Thyroid gland (tissue), 4 donors: ENCODE data around the gene MRPL10. TPM values are rescaled to one million over a fixed set of nuclear protein-coding genes. Genes with fewer than 3 reads are reported as not detected.

Source experiments
- DNase-seq, 2 donors: peaks; one replicate each; pipeline ENCODE4 v3.0.0-alpha.2; 2019
- H3K27ac ChIP-seq, 3 donors: fragments of 200-600 bp; sonication (generic); 1 replicate in 2 of 3; 2 replicates in 1 of 3; pipeline ENCODE4 v1.5.1; 2016 to 2019; ENCODE audit warnings: mild to moderate bottlenecking in 1 of 3, moderate library complexity in 1 of 3
- H3K27me3 ChIP-seq: fragments of 200-600 bp; sonication (generic); one replicate; pipeline ENCODE4 v1.5.1; 2019
- H3K36me3 ChIP-seq, 2 donors: fragments of 200-600 bp; sonication (generic); one replicate each; pipeline ENCODE4 v1.5.1; 2016 to 2019
- H3K4me1 ChIP-seq, 2 donors: fragments of 200-600 bp; sonication (generic); one replicate each; pipeline ENCODE4 v1.5.1; 2017 to 2019
- H3K4me3 ChIP-seq, 3 donors: fragments of 200-600 bp; sonication (generic); replicated peaks in 1 of 3; 1 replicate in 2 of 3; 2 replicates in 1 of 3; pipeline ENCODE4 v1.5.1; 2016; ENCODE audit warnings: mild to moderate bottlenecking in 1 of 3
- H3K9me3 ChIP-seq: fragments of 200-600 bp; sonication (generic); one replicate; pipeline ENCODE4 v1.5.1; 2017
- POLR2A ChIP-seq, 2 donors: fragments of 450-650 bp; IDR thresholded peaks; one replicate each; pipeline ENCODE4 v1.6.1; 2017; ENCODE audit warnings: antibody characterized with exemption in 2 of 2, mild to moderate bottlenecking in 2 of 2, moderate library complexity in 1 of 2
- WGBS, 2 donors: methylation state at CpG; one replicate each; pipeline ENCODE4 v1.1.5; 2017; 5-methylcytosine and 5-hydroxymethylcytosine counted together
- intact Hi-C: fragments of 100-400 bp; cut with DNase I; formaldehyde crosslinking; loops from one replicate; pipeline ENCODE4 v1.15.1; 2023
- total RNA-seq, 4 donors: library from RNA; depleted of rRNA; stranded (reverse); fragments of >200 nt; gene quantifications; one replicate each; pipeline ENCODE4 v1.2.3, GENCODE V29; 2016
- TF ChIP-seq, protein P1 (sequence below), 6 experiments: fragments of 200-600 bp in 3 of 6; fragments of 450-650 bp in 3 of 6; sonication (generic) in 3 of 6; IDR thresholded peaks; one replicate each; pipeline ENCODE4 v1.5.1; 2016 to 2019; ENCODE audit warnings: antibody characterized with exemption in 6 of 6, mild to moderate bottlenecking in 2 of 6, inconsistent platforms in 1 of 6, moderate library complexity in 1 of 6

The MRPL10 gene
- total RNA-seq, 4 donors from 2014 or later, result 36.1 to 51.9 (median 39.1) TPM

GRCh38 chr17:47801176-47801765 lies 30.1 kb downstream of the MRPL10 start:
- no peak for DNase-seq
- intact Hi-C loops, result loop anchor here (10.0 kb wide), 1 partner anchor 136 kb away; no protein-coding TSS in a partner anchor
- H3K27me3 ChIP-seq, result no peaks in the 10 kb centered on the region
- no peaks in the 10 kb centered on the region for H3K36me3 ChIP-seq
- TF ChIP-seq, protein P1, sequence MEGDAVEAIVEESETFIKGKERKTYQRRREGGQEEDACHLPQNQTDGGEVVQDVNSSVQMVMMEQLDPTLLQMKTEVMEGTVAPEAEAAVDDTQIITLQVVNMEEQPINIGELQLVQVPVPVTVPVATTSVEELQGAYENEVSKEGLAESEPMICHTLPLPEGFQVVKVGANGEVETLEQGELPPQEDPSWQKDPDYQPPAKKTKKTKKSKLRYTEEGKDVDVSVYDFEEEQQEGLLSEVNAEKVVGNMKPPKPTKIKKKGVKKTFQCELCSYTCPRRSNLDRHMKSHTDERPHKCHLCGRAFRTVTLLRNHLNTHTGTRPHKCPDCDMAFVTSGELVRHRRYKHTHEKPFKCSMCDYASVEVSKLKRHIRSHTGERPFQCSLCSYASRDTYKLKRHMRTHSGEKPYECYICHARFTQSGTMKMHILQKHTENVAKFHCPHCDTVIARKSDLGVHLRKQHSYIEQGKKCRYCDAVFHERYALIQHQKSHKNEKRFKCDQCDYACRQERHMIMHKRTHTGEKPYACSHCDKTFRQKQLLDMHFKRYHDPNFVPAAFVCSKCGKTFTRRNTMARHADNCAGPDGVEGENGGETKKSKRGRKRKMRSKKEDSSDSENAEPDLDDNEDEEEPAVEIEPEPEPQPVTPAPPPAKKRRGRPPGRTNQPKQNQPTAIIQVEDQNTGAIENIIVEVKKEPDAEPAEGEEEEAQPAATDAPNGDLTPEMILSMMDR (IDR thresholded peaks at IDR 0.05), result no peak
- no peak for TF ChIP-seq POLR2A (IDR thresholded peaks at IDR 0.05)
- no peaks in the 10 kb centered on the region for H3K9me3 ChIP-seq
- 83 to 87% methylated on average over 3 to 4 of the region's 4 CpGs for WGBS, 2 donors
- H3K27ac ChIP-seq, result no peak overlapping the region
- H3K4me3 ChIP-seq, result no peak overlapping the region
- H3K4me1 ChIP-seq, result no peaks in the 10 kb centered on the region

GRCh38 chr17:47800686-47801085 lies 30.7 kb downstream of the MRPL10 start:
- Histone ChIP-seq H3K4me3 (no peak overlapping the region), H3K36me3 (no peaks in the 10 kb centered on the region), H3K4me1 (no peaks in the 10 kb centered on the region), H3K27me3 (no peaks in the 10 kb centered on the region), H3K27ac (no peak overlapping the region), H3K9me3 (no peaks in the 10 kb centered on the region)
- intact Hi-C loops, result loop anchor here (10.0 kb wide), 1 partner anchor 136 kb away; no protein-coding TSS in a partner anchor
- WGBS, 2 donors, result 85% methylated on average over 9 to 12 of the region's 12 CpGs
- DNase-seq, result no peak
- no peak for TF ChIP-seq POLR2A (IDR thresholded peaks at IDR 0.05)
- TF ChIP-seq, protein P1 (IDR thresholded peaks at IDR 0.05), result no peak

GRCh38 chr17:47797797-47798196 lies 33.5 kb downstream of the MRPL10 start:
- 53 to 56% methylated on average over 2 of the region's 2 CpGs for WGBS, 2 donors

DNA sequence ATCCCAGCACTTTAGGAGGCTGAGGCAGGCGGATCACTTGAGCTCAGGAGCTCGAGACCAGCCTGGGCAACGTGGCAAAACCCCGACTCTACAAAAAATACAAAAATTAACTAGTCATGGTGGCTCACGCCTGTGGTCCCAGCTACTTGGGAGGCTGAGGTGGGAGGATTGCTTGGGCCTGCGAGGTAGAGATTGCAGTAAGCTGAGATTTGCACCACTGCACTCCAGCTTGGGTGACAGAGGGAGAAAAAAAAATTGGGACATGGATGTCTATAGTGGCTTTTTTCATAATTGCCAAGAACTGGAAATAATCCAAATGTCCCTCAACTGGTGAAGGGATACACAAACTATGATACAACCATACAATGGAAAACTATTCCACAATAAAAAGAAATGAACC lies 38.4 kb downstream of the MRPL10 start:
- TF ChIP-seq, protein P1 (IDR thresholded peaks at IDR 0.05), result no peak
- no peak for TF ChIP-seq POLR2A (IDR thresholded peaks at IDR 0.05)
- H3K27ac ChIP-seq, result no peak overlapping the region
- H3K27me3 ChIP-seq, result peaks cover 11% of the 10 kb centered on the region
- H3K4me3 ChIP-seq, result no peak overlapping the region
- intact Hi-C loops, result no loop called here
- WGBS, 2 donors, result 65 to 67% methylated on average over 6 of the region's 6 CpGs
- no peaks in the 10 kb centered on the region for H3K9me3 ChIP-seq
- no peak for DNase-seq
- peaks cover 0 to 8% of the 10 kb centered on the region in 2 donors for H3K4me1 ChIP-seq
- H3K36me3 ChIP-seq, result no peaks in the 10 kb centered on the region

More at GRCh38 chr17:47797797-47798196, 33.5 kb downstream of the MRPL10 start:
- peaks cover 4% of the 10 kb centered on the region for H3K27me3 ChIP-seq
- intact Hi-C loops, result no loop called here
- H3K9me3 ChIP-seq, result no peaks in the 10 kb centered on the region
- TF ChIP-seq POLR2A (IDR thresholded peaks at IDR 0.05), result no peak
- TF ChIP-seq, protein P1 (IDR thresholded peaks at IDR 0.05), result no peak
- DNase-seq, result no peak
- H3K4me1 ChIP-seq, result no peaks in the 10 kb centered on the region
- H3K36me3 ChIP-seq, result no peaks in the 10 kb centered on the region
- H3K4me3 ChIP-seq, result no peak overlapping the region
- no peak overlapping the region for H3K27ac ChIP-seq

DNA sequence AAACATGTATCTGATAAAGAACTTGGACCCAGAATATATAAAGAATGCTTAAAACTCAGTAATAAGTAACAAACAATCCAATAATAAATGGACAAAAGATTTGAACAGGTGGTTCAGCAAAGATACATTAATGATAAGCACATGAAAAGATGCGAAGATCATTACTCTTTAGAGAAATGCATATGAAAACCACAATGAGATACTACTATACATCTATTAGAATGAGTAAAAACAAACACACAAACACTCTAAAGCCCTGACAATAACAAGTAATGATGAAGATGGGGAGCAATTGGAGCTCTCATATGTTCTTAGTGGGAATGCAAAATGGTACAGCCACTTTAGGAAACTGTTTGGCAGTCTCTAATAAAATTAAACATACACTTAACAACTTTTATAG lies 38.9 kb downstream of the MRPL10 start:
- H3K4me1 ChIP-seq, result peaks cover 0 to 8% of the 10 kb centered on the region in 2 donors
- no peak overlapping the region for H3K27ac ChIP-seq
- DNase-seq, result no peak
- H3K9me3 ChIP-seq, result no peaks in the 10 kb centered on the region
- WGBS, 2 donors, result 69 to 80% methylated on average over 1 of the region's 1 CpG
- intact Hi-C loops, result no loop called here
- no peaks in the 10 kb centered on the region for H3K36me3 ChIP-seq
- H3K27me3 ChIP-seq, result peaks cover 11% of the 10 kb centered on the region
- H3K4me3 ChIP-seq, result no peak overlapping the region
- TF ChIP-seq, protein P1 (IDR thresholded peaks at IDR 0.05), result no peak
- TF ChIP-seq POLR2A (IDR thresholded peaks at IDR 0.05), result no peak
